GM12875 (cell line): ENCODE results near the gene RAB43.

Experiments
- H3K4me3 ChIP-seq: one replicate; pipeline ENCODE4 v1.5.1; 2011; ENCODE audit warnings: low read depth, low read length, control low read depth
- CTCF ChIP-seq: IDR thresholded peaks from 2 replicates; pipeline ENCODE4 v1.5.1; 2011; ENCODE audit warnings: low read depth, mild to moderate bottlenecking, control low read depth, inconsistent platforms, low read length, moderate library complexity, borderline replicate concordance; ENCODE audit not compliant: insufficient read depth

The RAB43 gene

GRCh38 chr3:129040039-129040336 lies 81.6 kb downstream of the RAB43 start:
- no peak for TF ChIP-seq CTCF
- no peak overlapping the region for H3K4me3 ChIP-seq

DNA sequence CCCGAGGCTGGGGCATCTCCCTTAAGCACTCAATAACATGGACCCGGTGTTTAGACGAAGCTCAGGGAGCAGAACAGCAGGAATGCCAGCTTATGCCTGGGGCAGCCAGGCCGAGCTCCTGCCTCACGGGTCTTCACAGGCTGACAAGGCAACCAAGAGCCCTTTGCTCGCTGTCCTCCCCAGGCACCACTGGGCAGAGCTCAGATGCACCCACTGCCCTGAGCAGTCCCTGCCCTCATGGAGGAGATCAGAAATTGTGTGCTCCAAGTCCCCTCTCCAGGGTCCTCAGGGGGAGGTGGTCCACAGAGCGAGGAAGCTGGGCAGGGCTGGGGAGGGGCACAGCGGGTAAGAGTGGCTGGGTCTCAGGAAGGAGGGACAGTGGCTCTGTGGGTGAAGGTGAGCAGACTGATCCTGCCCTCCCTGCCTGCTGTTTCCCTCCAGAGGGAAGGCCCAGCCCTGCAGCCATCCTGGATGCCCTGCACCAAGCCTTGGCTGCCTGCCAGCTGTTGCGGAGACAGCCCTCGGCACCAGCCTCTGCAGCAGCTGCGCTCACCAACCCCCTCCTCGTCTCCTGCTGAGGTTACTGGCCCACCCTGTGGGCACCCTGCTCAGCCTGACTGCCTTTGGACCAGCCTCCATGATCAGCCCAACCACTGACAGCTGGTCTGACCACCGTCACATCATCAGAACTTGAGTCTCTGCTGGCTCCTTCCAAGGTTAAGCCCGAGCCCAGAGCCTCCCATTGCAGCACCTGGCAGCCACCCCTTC lies 82.1 kb downstream of the RAB43 start:
- TF ChIP-seq CTCF = no peak
- H3K4me3 ChIP-seq = no peak overlapping the region

GRCh38 chr3:129038121-129038855 lies 83.3 kb downstream of the RAB43 start:
- no peak overlapping the region for H3K4me3 ChIP-seq
- no peak for TF ChIP-seq CTCF
